Stimulated activated CD8-positive, alpha-beta memory T cell treated with anti-CD3 and anti-CD28 coated beads, Interleukin-4, amount 100 ng/mL, for 1 hour (primary cell): Measurements from ENCODE around the gene GRAMD2A.

Experiments used
- DNase-seq, 2 donors: peaks; one replicate each; pipeline ENCODE4 v3.0.0-alpha.2; 2020; ENCODE audit warnings: low read depth in 2 of 2, low spot score in 1 of 2

GRAMD2A gene

GRCh38 chr15:72136170-72137051, 61.2 kb downstream of the GRAMD2A start:
- DNase-seq = no peak

GRCh38 chr15:72135719-72136118, 61.9 kb downstream of the GRAMD2A start:
- DNase-seq = no peak

- no peak for DNase-seq
Observed at GRCh38 chr15:72133211-72133610, 64.4 kb downstream of the GRAMD2A start.

GRCh38 chr15:72131922-72132321, 65.7 kb downstream of the GRAMD2A start:
- DNase-seq = no peak

DNA sequence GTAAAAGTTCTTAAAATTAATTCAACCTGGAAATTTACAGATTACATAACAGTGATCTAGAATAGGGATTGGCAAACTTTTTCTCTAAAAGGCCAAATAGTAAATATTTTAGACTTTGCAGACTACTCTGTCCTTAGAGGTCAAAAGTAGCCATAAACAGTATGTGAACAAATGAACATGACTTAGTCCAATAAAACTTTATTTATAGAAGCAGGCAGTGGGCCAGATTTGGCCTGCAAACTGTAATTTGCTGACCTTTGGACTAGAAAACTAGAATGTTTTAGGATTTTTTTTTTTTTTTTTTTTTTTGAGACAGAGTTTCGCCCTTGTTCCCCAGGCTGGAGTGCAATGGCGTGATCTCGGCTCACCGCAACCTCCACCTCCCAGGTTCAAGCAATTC, 67.3 kb downstream of the GRAMD2A start:
- DNase-seq = no peak

DNA sequence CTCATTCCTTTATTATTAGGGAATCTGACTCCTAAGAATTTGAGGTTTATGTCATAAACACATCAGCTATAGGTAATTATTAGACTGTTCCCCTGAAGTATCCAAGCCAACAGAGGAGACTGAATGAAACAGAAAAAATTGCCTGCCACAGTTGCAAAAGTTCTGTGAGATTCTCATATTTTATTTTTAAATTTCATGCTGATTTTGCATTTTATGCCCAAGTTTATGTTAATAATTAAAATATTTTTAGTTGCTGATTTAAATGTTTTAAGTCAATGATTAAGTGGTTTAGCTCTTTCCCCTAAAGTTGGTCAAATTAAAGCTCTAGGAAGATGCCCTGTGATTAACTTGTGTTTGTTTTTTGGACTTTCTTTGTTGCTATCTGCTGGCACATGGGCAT, 69.2 kb downstream of the GRAMD2A start:
- no peak for DNase-seq

DNA sequence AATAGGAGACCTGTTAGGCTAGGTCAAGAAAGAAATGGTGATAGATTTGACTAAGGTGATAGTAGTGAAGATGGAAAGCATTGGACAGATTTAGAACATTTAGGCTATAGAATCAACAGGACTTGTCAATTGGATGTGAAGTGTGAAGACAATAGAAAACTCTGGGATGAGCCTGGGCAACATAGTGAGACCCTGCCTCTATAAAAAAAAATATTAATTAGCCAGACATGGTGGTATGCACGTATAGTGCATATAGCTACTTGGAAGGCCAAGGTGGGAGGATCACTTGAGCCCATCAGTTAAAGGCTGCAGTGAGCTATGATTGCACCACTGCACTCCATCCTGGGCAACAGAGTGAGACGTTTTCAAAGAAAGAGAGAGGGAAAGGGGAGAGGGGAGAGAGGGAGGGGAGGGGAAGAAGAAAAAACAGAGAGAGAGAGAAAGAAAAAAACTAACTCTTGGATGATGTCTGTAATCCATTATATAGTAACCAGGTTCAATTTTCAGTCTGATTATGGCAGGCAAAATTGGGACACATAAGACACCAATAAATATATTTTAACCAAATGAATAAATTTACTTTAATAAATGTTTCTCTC, 69.8 kb downstream of the GRAMD2A start:
- DNase-seq = no peak

- no peak for DNase-seq
Observed at GRCh38 chr15:72124218-72124617, 73.4 kb downstream of the GRAMD2A start.

DNA sequence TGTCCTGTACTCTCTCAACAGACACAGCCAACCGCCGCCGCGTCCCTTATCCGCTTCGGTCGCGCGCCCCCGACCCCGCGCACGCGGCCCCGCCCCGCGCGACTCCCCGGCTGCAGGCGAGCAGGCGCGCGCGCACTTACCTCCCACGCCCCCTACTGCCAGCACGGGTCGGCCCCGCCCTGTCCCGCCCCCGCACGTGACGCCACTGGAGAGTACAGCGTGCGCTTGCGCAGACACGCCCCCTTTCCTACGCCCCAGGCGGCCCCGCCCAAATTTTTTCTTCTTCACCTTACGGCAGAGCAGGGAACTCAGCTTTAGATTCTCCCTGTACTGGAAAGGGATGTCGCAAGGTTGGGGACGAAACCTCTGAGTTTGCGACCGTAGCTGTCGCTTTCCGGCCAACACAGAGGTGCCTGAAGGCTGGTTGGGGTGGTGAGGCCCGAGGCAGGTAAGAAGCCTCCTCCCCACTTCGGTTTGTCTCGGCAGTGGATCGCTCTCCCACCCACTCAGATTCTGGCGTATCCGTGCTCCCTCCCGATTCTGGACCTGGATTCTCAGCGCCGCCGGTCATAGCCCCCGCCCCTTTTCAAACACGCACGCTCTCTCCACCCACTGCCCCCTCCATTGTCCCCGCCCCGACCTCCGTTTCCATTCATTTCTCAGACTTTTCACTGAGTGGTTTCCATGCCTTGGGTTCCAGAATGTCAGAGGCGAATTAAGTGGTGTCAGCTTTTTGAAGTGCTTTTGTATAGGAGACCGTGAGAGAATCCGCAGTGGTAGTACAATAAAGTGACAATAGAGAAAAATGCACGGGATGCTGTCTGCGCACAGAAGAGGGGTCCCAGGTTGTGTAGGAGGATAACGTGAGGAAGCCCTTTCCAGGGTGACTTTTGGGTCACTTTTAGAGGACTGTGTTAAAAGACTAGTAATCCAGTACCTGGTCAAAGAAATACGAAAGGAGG, 79.3 kb downstream of the GRAMD2A start, which contains the start of the genes MYO9A and SENP8:
Gene MYO9A, minus strand, starts transcription at position 134 of the 962 bp plus-strand sequence. CDS start 71,587 bp downstream, outside the sequence.
Gene SENP8, plus strand, starts transcription at position 387 of the 962 bp plus-strand sequence. CDS start 21,221 bp downstream, outside the sequence.
- DNase-seq = peak; percentile 99

- peak; percentile 27 to 30 for DNase-seq
Observed at GRCh38 chr15:72117486-72118016, 80.0 kb downstream of the GRAMD2A start.

DNA sequence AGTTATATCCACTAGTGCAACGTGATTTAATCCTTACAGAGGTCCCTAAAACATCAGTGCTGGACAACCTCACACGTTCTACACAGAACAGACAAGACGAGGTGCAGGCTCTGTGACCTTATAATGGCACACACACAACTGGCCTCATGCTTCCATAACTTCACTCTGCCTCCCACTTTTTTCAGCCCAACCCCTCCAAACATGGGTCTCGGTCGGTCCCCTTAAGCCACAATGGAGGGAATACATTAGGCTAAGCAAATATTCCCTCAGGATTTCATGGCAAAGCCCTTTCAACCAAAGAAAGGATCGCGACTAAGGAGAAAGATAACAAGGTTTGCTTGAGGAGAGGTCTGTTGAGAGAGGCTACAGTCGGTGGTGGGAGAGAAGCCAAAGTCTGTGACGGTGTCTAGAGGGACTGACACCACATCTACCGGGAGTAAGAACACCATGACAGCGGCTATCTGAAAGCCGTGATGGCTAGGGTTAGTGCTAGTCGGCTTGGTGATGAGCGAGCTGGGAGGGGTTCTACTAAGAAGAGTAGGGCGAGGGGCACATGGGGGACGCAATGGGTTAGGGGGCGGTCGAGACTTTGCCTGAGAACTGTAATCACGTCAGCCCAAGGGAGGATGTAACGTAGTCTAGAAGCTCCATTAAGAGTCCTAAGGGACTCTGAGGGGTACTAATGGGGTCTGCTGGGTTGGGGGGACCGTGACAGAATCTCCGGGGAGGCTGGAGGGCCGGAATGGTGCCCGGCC, 80.7 kb downstream of the GRAMD2A start:
- peak in 1 of 2 donors; percentile 0 for DNase-seq

GRCh38 chr15:72113347-72114031, 84.1 kb downstream of the GRAMD2A start:
- no peak for DNase-seq

- DNase-seq = no peak
Observed at GRCh38 chr15:72112805-72113204, 84.8 kb downstream of the GRAMD2A start.

GRCh38 chr15:72112116-72112515, 85.5 kb downstream of the GRAMD2A start:
- no peak for DNase-seq

GRCh38 chr15:72110355-72110754, 87.2 kb downstream of the GRAMD2A start:
- DNase-seq = no peak
